Endothelial cell of umbilical vein (primary cell): ENCODE results near the gene RIC8B.

Experiments
- EZH2 ChIP-seq: IDR thresholded peaks from 2 replicates; pipeline ENCODE4 v1.6.1; 2012; ENCODE audit warnings: borderline replicate concordance, low read depth, mild to moderate bottlenecking, moderate library complexity, low read length, inconsistent platforms; ENCODE audit not compliant: severe bottlenecking
- FOS ChIP-seq: IDR thresholded peaks from 2 replicates; pipeline ENCODE4 v1.6.1; 2011; ENCODE audit warnings: mild to moderate bottlenecking, low read length, moderate library complexity, borderline replicate concordance; ENCODE audit not compliant: insufficient read depth
- GATA2 ChIP-seq: IDR thresholded peaks from 2 replicates; pipeline ENCODE4 v1.7.0; 2011; ENCODE audit warnings: low read depth, mild to moderate bottlenecking, moderate library complexity, mixed read lengths, low read length; ENCODE audit not compliant: insufficient read length, insufficient read depth
- JUN ChIP-seq: IDR thresholded peaks from 2 replicates; pipeline ENCODE4 v1.6.1; 2011; ENCODE audit warnings: borderline replicate concordance, low read depth; ENCODE audit not compliant: insufficient read length, insufficient read depth
- MYC ChIP-seq: IDR thresholded peaks from one replicate; pipeline ENCODE4 v1.6.1; 2011; ENCODE audit warnings: mild to moderate bottlenecking, low read depth, low read length
- POLR2A ChIP-seq: IDR thresholded peaks from 2 replicates; pipeline ENCODE4 v1.6.1; 2012; ENCODE audit warnings: low read depth, mild to moderate bottlenecking, control low read depth, low read length
- POLR2AphosphoS5 ChIP-seq: IDR thresholded peaks from 2 replicates; pipeline ENCODE4 v1.6.1; 2012; ENCODE audit warnings: low read depth, mild to moderate bottlenecking, control low read depth, low read length, moderate library complexity; ENCODE audit not compliant: insufficient read depth
- TF ChIP-seq, protein P1 (sequence below), 2 donors: IDR thresholded peaks; 1 replicate in 1 of 2; 2 replicates in 1 of 2; pipeline ENCODE4 v1.5.1; 2011; ENCODE audit warnings: low read length in 2 of 2, mild to moderate bottlenecking in 2 of 2, moderate library complexity in 2 of 2, control low read depth in 1 of 2, inconsistent platforms in 1 of 2, low read depth in 1 of 2; ENCODE audit not compliant: insufficient read depth in 1 of 2; ENCODE audit errors: extremely low read depth in 1 of 2
- TF ChIP-seq, protein P2 (sequence below): IDR thresholded peaks from 2 replicates; pipeline ENCODE4 v1.6.1; 2011; ENCODE audit not compliant: insufficient read depth, insufficient read length

DNA sequence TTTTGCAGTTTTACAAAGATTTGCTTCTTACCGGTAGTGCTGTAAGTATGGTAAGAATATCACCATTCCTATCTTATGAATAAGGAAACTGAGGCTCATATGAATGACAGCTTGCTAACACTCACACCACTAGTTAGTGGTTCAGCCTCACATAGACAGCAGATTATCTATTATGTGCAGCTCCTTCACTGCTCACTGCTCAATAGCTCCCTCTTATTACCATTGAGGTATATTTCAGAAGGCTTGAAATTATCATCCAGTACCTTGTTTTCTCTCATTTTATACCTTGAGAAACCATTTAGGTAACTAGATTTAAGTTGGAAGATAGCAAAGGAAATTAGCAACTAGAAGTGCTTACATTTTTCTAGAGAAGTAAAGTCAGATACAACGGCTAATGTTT, 15.5 kb downstream of the RIC8B start:
- no peak for TF ChIP-seq EZH2
- TF ChIP-seq POLR2A: no peak
- TF ChIP-seq, protein P1, sequence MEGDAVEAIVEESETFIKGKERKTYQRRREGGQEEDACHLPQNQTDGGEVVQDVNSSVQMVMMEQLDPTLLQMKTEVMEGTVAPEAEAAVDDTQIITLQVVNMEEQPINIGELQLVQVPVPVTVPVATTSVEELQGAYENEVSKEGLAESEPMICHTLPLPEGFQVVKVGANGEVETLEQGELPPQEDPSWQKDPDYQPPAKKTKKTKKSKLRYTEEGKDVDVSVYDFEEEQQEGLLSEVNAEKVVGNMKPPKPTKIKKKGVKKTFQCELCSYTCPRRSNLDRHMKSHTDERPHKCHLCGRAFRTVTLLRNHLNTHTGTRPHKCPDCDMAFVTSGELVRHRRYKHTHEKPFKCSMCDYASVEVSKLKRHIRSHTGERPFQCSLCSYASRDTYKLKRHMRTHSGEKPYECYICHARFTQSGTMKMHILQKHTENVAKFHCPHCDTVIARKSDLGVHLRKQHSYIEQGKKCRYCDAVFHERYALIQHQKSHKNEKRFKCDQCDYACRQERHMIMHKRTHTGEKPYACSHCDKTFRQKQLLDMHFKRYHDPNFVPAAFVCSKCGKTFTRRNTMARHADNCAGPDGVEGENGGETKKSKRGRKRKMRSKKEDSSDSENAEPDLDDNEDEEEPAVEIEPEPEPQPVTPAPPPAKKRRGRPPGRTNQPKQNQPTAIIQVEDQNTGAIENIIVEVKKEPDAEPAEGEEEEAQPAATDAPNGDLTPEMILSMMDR (IDR thresholded peaks at IDR 0.05; ENCODE audit: extremely low read depth in 1 of 2, insufficient read depth in 1 of 2, low read depth in 1 of 2, low read length in 2 of 2): no peak
- TF ChIP-seq POLR2AphosphoS5: no peak
- TF ChIP-seq JUN: no peak
- TF ChIP-seq FOS: no peak
- TF ChIP-seq, protein P2, sequence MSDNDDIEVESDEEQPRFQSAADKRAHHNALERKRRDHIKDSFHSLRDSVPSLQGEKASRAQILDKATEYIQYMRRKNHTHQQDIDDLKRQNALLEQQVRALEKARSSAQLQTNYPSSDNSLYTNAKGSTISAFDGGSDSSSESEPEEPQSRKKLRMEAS: no peak
- no peak for TF ChIP-seq MYC
- no peak for TF ChIP-seq GATA2
